NCI-H146 treated with DMSO at 0.1 percent for 48 hours (cell line): Measurements from ENCODE around the gene MAML3.
"Not testable (repeated sequence)": the region's sequence is repeated elsewhere in the genome, so short reads cannot be mapped to it uniquely, and the experiment has no call there.

ENCODE experiments used
- DNase-seq: peaks from one replicate; lab custom pipeline; 2025; ENCODE audit not compliant: unreplicated experiment; lab: John Stamatoyannopoulos, UW

MAML3 gene

DNA sequence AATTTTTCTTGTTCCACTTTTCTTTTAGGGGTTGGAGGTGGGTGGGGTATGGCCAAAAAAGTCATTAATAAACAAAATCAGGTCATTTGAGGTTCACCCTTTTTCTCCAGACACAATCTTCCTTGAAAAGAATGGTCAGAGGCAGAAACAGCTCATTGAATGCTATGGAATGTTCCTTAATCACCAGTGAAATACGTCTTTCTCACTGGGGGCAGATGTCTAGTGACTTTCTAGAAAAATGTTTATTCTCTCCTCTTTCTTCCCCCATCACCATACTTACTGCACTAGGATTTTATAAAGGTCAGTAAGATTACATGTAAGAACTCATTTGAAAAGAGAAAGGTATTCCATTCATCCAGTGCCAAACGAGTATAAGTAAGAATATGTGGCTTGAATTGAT lies 443.9 kb downstream of the MAML3 start:
- no peak for DNase-seq

DNA sequence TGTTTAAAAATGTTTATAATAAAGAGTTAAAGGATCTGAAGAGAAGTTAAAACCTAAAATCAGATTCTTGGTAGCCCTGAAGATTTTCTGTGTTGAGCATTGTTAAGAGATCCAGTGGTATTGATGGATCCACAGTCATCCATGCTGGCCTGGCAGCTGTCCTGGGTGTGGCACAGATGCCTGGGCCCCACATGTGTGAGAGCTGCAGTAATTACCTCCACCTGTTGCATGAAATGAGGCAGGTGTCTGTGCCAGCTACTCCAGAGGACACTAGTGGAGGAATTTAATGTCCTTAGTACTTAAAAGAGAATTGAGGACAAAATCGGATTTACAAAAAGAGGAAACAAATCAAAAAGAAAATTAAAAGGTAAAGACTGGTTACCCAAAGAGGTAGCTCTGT lies 444.3 kb downstream of the MAML3 start:
- no peak for DNase-seq

DNA sequence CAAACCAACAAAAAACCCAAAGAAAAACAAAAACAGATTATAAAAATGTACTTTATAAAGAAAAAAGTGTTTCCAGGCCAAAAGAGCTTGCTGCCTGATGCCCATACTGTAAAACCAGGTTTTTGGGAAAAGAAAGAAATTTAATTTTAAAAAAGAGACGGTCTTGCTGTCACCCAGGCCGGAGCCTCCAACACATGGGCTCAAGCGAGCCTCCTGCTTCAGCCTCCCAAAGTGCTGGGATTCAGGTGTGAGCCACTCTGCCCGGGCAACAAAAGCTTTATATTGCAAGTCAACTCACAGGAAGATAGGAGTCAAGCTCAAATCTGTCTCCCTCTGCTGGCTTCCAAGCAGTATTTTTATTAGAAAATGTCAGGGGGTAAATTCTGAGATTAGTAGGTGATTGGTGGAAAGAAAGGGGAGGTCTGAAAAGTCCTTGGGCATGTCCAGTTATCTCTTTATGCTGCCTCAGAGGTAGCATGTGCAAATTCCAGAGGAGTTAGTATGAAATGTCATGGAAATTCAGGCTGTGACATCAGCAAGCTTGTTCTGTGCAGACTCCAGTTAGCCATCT lies 449.0 kb downstream of the MAML3 start:
- DNase-seq, result no peak

DNA sequence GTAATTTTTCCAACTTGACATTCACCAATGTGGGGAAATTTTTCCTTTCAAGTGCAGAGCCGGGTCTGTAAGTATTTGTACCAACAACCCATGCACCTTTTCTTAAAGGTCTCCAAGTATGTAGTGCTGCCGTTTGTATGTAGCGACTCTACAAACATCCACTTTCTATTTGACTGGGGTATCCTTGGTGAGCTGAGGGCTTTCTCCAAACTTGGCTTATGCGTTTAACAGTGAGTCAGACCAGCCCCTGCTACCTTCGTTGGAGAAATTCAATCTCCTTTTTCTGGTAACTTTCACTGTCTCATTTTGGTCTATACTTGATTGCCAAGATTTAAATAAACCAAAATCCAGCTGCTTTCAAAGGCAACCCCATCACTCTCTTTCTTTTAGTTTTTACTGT lies 453.4 kb downstream of the MAML3 start:
- DNase-seq, result no peak

DNA sequence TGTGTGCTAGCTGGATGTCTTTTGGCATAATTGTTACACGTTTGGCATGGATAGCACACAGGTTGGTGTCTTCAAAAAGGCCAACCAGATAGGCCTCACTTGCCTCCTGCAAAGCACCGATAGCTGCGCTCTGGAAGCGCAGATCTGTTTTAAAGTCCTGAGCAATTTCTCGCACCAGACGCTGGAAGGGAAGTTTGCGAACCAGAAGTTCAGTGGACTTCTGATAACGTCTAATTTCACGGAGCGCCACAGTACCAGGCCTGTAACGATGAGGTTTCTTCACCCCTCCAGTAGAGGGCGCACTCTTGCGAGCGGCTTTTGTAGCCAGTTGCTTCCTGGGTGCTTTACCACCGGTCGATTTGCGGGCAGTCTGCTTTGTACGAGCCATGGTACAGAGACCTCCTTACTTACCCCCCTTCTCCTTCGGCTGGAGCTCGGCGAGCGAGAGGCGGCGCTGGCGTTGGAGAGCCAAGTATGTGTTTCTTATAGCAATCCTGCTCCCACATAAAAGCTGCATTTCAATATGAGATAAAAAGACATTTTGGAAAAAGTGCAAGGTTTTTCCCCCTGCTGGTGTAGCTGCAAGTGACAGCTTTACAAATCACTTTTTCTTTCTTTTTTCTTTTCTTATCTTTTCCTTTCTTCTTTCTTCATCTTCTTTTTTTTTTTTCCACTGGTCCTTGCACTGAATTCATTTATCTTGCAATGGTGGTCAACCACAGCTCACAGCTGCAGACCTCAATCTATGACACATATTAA lies 455.6 kb downstream of the MAML3 start:
- not testable (repeated sequence) for DNase-seq

DNA sequence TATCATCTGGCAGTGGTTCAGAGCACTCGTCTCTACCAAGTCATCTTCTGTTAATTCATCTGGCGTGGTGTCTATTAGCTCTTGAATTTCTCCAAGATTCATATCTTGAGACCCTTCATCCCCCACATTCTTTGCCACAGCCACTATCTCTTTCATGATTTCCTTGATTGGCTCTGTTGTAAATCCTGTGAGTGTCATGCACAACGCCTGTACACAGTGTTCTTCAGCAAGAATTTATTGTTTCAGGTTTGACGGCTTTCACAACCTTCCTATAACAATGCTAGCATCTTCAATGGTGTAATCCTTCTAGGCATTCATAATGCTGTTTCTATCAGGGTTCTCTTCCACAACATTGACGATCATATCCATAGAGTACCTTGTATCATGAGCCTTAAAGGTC lies 457.5 kb downstream of the MAML3 start:
- no peak for DNase-seq

DNA sequence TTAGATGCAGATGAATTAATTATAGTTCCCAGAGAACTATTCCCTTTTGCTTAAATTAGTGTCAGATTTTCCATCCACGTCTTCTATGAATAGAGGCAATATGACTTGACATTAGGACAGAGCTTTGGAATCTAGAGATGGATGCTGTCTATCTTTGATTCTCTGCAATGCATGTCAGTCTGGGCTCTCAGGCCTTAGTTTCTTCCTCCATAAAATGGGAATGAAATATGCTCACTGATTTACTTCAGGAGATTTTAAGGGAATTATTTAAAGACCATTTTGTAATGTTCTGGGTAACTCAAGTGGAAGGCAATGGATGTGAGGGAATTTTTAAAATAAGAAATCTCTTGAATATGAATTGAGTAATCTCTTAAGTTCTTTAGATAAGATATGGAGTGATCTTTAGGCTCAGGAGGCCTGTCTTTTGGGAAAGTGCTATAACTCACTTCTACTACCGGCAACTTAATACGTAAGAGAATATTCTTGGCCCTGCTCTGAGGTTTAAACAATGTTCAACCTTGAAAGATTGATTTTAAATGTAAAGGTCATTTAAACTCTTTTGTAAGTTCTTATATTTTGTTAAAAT lies 459.4 kb downstream of the MAML3 start:
- DNase-seq, result no peak

DNA sequence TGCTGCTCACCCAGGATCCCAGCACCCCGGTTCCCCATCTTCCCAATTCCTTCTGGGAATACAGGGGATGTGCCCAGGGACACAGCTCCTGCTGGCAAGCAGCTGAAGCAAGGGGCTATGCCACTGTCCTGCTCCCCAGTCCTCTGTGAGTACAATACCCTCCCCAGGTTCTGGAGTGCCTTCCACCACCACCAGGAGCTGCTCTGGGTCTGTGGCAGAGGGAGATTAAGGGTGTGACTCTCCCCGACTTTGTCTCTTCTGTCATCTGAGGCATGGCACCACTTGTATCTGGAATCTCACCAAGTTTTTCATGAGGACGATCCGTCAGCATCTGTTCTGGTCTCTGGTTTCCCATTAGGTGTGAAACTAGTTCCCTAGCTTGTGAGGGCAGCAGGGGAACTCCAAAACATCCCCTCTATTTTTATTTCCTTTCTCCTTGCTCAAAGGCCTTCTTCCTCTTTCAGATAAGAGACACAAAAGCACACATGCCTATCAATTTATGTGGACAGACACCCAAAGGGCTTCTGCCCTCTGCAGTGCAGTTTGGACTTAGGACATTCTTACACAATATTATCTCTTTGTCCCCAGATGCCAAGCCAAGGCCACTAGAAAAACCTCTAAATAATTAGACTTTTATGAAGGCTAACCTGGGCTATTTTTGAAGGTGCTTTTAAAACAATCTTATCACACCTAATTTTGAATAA lies 461.5 kb downstream of the MAML3 start:
- DNase-seq, result no peak

DNA sequence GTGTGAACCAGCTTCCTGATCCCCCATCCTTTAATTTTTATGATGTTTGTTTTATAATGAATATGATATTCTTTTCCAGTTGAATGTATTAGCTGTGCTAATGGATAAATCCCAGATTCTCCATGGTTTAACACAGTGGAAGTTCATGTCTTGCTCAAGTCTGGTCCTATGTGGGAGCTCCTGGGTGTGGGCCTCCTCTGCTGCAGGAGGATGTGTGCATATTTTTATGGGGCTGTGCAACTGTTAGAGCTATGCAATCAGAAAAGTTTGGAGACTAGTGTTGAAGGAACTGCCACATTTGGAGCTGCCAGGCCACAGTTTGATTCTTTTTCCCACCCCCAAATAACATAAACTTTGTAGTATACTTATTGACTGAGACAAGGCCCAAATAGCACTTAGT lies 463.6 kb downstream of the MAML3 start:
- DNase-seq, result no peak

DNA sequence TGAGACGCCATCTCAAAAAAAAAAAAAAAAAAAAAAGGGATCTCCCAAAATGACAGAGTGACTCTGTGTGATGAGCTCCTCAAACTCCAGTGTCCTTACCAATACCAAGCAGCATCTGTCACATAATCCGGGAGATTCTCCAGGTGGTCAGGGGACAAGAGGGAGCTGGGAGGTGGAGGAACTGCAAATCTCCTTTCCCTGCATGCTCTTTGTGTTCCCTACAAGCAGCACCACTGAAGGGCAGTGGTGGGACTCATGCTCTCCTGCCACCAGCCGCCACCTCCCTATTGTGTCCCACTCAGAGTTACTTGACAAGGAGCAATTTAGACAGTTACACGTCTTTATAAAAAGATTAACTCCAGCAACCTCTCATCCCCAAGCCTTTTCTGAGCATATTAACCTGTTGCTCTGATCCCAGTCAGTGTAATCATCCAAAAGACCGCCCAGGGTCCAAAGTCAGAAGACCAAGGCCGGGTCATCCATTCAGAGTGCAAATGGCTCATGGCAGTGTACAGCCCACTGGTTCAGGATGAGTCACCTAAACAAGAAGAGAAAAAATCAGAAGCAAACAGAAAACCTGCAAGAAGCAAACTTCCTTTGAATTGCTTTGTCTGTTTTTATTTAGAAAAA lies 464.8 kb downstream of the MAML3 start:
- DNase-seq, result no peak

DNA sequence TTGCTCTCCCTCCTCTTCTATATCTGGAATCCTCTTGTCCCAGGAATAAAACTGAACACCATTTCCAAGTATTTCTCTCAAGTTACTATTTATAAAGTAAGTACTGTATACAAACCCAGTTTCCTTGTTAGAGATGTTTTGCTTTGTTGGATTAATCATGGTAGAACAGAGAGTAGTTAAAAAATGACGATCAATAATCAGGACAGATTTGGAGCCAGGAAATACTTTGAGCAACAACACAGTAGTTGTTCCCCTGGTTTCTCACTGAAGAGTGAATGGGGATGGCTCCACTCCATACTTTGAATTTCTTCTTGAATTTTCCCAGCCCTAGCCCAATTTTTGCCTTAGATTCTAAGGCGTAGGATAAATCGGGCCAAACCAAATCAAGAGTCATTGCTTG lies 467.0 kb downstream of the MAML3 start:
- DNase-seq, result no peak

DNA sequence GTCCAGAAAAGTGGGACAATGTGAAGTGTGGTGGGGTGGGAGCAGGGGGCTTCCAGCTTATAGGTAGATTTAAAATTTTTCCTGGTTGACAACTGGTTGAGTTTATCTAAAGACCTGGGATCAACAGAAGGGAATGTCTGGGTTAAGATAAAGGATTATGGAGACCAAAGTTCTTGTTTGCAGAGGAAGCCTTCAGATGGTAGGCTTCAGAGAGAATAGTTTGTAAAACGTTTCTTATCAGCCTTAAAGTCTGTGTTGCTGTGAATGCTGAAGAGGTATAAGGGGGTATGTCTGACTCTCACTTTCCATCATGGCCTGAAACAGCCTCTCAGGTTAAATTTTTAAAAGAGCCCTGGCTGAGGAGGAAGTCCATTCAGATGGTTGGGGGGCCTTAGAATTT lies 467.9 kb downstream of the MAML3 start:
- no peak for DNase-seq

DNA sequence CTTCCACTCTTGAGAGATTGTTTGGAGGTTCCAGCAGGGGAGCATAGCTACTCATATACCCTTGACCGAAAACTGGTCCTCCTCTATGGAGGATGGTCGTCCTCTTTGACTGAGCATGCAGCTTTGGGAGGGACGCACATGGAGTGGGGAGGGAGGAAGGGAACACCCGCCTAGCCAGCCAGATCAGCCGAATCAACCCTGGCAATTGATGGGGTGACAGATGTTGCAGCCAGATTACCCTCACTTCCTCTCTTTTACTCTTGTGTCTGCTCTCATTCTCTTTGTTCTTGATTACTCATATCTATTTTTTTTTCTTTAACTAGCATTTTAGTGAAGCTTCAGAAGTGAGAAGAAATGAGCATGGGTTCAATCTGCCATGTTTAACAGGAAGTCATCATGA lies 468.8 kb downstream of the MAML3 start:
- no peak for DNase-seq

DNA sequence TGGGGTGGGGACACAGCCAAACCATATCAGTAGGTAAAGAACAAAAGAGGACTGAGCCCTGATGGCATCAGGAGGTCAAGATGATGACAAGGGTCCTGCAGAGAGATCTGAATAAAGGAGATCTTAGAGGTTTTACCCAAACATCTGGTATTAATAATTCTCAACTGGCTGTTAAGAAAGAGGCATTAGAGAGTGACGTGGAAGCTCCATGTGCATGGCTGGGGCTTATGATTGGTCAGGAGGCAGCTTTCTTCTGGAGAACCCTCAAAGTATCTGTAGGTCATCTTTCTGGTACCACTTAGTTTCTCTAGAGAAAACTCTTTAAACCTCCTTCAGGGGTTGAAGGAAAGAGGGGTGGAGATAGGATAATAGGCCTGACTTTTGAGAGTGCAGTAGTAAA lies 469.6 kb downstream of the MAML3 start:
- no peak for DNase-seq

DNA sequence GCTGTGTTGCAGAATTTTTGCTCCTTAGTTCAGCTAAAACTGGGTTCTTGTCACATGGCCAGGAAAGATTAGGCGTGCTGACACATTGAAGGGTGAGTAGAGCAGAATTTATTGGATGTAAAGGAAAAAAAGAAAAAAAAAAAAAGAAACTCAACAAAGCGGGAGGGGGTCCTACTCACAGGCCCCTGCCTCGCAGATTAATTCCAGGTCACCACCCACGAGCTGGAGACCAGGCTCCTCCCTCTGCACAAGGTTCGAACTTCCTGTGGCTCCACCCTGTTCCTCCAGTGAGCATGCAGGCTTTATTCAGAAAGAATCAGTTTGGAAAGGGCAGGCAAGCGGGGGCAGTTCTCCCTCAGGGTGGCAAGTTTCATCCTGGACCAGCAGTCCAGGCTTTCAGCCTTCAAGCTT lies 471.2 kb downstream of the MAML3 start:
- no peak for DNase-seq

DNA sequence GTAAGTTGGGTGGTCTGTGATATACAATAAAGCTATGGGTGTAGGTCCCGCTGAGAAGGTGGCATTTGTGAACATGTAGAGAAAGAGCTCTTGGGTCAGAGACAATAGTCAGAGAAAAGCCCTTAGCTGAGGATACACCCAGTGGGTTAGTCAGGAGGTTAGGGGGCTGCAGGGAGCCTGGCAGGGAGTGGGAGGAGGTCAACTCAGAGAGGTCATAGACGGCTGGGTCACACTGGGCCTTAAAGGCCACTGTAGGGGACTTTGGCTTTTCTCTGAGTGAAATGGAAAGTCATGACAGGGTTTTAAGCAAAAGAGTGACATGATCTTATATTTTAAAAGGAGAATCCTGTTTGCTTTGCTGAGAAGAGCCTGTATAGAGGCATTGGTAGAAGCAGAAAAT lies 471.7 kb downstream of the MAML3 start:
- no peak for DNase-seq

DNA sequence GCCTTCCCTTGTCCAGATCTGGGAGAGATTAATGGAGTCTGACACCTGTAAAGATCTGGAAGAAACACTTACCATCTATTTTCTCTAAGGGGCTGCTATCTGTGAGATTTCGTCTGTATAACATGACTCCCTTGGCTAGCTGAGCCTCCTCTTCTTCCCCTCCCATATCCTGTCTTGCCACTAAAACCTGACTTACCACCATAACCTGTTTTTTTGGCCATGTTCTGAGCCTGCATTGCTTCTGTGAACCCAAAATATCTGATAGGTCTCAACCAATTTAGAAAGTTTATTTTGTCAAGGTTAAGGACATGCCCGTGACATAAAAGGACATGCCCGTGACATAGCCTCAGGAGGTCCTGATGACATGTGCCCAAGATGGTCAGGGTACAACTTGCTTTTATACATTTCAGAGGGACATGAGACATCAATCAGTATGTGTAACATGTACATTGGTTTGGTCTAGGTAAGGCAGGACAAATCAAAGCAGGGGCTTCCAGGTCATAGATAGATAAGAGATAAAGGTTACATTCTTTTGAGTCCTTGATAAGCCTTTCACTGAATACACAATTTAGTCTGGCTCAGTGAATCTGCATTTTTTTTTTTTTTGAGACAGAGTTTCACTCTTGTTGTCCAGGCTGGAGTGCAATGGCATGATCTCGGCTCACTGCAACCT lies 476.9 kb downstream of the MAML3 start:
- no peak for DNase-seq

DNA sequence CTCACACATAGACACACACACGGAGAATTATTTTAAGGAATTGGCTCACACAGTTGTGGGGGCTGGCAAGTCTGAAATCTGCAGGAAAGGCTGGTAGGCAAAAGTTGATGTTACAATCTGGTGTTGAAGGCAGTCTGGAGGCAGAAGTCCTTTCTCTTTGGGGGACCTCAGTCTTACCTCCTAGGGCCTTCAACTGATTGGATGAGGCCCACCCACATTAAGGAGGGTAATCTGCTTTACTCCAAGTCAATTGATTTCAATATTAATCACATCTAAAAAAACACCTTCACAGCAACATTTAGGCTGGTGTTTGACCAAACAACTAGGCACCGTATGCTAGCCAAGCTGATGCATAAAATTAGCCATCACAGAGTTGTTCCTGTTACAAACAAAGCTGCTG lies 477.6 kb downstream of the MAML3 start:
- no peak for DNase-seq

DNA sequence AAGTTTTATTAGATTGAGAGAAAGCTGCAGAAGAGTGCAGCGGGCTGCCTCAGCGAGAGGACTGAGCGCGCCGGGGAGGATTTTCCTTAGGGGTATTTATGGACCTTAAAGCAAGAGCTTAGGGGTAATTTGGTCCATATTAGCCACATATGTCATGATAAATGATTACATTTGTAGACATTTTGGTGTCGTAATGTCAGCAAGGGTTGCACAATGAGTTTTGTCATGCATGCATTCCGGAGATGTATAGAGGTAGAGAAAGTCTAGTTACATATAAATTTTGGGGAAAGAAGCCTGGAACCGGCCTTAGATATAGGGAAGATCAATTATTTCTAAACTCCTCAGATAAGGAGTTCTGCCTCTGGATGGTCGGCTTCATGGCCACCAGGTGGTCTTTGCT lies 478.3 kb downstream of the MAML3 start:
- DNase-seq, result no peak

DNA sequence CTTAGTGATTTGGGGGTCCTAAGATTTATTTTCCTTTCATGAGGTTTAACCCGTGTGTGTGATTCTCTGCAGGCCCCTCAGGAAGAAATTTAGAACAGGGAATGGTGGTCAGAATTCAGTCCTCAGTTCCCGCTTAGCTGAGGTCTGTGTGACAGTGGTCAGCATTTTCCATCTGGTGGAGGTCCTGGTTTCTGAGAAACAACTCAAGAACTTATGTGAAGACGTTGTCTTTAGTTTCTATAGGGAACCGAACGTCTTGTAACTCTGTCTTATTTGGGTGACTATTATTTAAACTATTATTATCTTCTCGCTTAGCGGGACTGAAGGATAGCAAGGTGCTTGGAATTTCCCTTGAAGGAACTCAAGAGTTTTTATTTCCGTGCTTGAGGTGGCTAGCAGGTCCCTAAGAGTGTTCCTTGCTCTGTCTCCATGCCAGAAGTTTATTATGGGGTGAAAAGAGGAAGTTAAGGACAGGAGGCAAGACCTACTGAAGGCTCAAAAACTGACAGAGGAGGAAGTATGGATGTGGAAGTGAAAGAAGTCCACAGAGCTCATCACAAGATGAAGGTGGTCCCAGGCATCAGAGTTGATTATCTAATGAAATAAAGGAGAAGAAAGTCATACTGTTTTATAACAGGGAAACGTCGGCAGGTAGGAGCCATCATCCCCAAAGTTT lies 479.0 kb downstream of the MAML3 start:
- no peak for DNase-seq

DNA sequence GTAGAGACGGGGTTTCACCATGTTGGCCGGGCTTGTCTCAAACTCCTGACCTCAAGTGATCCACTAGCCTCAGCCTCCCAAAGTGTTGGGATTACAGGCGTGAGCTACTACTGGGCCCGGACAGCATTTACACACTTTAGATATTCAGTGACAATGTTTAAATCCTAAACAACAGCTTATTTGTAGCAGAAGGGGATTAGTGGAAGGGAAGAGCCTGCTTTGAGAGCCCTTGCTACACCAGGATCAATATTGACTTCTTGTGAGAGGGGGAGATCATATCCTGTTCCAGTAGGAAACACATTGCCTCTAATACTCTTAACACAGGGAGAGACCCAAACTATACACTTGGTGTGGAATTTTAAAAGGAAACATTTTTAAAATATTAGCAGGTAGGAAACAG lies 481.3 kb downstream of the MAML3 start:
- DNase-seq, result no peak
